ENCODE measurements around the gene GPR146.

The GPR146 gene

DNA sequence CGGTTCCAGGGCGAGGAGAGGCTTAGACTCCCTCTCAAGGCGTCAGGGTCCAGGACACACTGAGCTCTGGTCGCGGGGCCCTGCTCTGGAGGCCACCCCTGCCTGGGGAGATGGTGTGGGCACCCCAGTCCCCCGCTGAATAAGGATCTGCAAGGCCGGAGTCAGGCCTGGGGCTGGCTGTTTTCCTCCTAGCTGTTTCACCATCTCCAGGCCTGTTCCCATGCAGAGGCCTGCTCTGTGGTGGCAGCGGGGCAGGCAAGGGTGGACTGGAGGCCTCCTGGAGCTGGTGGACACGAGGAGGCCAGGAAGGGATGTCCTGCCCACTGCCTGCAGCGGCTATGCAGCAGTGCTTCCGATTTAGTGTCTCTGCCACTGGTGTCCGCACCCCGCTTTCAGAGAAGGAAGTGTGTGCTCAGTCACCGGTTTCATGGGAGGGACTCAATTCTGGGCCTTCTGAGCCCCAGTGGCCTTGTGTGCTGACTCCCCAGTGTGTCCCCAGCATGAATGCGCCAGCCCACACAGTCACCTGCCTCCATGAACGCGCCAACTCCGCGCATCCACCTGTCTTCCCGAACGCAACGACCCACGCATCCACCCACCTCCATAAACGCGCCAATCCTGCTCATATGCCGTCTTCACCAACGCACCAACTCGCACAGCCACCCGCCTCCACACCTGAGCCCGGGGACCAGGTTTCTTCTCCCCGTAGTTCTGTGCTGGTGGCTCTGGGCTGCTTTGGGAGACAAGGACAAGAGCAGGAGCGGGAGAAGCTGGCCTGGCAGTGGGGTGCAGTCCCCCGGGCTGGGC is 14.5 kb upstream of the GPR146 start:
- TF ChIP-seq POLR2AphosphoS5 (IDR thresholded peaks at IDR 0.05; ENCODE audit: low read depth, low read length) = no peak
- TF ChIP-seq FOXP2 (optimal IDR thresholded peaks at IDR 0.05; ENCODE audit: borderline replicate concordance, extremely low read depth, extremely low read length, insufficient read depth) = no peak
- no peak for TF ChIP-seq SIN3A (IDR thresholded peaks at IDR 0.05; ENCODE audit: borderline replicate concordance, insufficient read depth, low read length)
- no peak for TF ChIP-seq TAF1 (IDR thresholded peaks at IDR 0.05; ENCODE audit: borderline replicate concordance, insufficient read depth, low read length)
- no peak for TF ChIP-seq REST (IDR thresholded peaks at IDR 0.05; ENCODE audit: insufficient read depth in 1 of 2, low read depth in 2 of 2, low read length in 2 of 2)

DNA sequence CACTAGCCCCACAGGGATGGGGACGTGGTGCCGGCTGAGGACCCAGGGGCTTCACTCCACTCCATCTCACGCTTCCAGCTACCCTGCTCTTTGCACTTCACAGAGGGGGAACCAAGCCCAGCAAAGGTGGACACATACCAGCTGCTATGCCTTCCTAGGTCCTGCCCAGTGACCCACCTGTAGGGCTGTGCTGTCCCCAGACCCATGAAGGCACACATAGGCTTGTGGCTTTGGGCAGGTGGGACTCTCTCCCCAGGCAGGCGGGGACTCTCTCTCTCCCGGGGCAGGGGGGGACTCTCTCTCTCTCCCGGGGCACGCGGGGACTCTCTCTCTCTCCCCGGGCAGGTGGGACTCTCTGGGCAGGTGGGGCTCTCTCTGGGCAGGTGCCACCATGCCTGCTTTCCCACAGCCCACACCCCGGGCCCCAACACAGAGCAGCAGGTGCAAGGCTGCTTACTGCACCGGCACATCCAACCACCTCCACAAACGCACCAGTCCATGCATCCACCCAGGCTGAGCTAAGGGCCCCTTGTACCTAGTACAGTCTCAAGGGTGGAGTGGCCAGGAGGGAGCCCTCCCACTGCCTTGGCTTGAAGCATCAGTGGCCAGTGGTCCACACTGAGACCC is 13.8 kb upstream of the GPR146 start:
- no peak for TF ChIP-seq REST (IDR thresholded peaks at IDR 0.05; ENCODE audit: insufficient read depth in 1 of 2, low read depth in 2 of 2, low read length in 2 of 2)
- no peak for TF ChIP-seq TAF1 (IDR thresholded peaks at IDR 0.05; ENCODE audit: borderline replicate concordance, insufficient read depth, low read length)
- TF ChIP-seq FOXP2 (optimal IDR thresholded peaks at IDR 0.05; ENCODE audit: borderline replicate concordance, extremely low read depth, extremely low read length, insufficient read depth) = no peak
- no peak for TF ChIP-seq POLR2AphosphoS5 (IDR thresholded peaks at IDR 0.05; ENCODE audit: low read depth, low read length)
- no peak for TF ChIP-seq SIN3A (IDR thresholded peaks at IDR 0.05; ENCODE audit: borderline replicate concordance, insufficient read depth, low read length)

DNA sequence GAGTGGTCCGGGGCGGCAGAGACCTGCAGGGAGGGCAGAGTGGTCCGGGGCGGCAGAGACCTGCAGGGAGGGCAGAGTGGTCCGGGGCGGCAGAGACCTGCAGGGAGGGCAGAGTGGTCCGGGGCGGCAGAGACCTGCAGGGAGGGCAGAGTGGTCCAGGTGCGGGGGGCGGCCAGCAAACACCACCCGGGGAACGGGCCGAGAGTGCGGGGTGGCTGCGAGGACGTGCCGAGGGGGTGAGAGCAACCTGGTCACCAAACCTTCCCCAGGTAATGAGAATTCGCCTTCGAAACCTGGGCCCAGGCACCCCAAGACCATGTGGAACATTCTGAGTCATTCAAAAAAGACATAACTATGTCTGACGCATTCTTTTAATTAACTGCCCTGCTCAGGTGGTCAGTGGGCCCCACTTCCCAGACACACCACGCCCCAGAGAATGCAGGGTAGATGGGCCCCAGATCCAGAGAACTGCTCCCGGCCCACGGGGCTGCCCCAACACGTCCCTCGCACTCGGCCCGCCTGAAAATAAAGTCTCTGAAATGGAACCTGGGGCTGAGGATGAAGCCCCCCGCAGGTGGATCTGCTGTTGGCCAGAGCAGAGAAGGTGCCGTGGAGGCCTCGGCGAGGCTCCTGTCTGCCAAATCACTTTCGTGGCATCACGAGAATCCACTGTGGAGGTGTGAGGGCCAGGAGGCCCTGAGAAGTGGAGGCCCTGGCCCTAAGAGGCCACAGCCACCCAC is 12.5 kb upstream of the GPR146 start:
- TF ChIP-seq FOXP2 (optimal IDR thresholded peaks at IDR 0.05; ENCODE audit: borderline replicate concordance, extremely low read depth, extremely low read length, insufficient read depth) (no peak), TAF1 (IDR thresholded peaks at IDR 0.05; ENCODE audit: borderline replicate concordance, insufficient read depth, low read length) (no peak), POLR2AphosphoS5 (IDR thresholded peaks at IDR 0.05; ENCODE audit: low read depth, low read length) (no peak), SIN3A (IDR thresholded peaks at IDR 0.05; ENCODE audit: borderline replicate concordance, insufficient read depth, low read length) (no peak), REST (IDR thresholded peaks at IDR 0.05; ENCODE audit: insufficient read depth in 1 of 2, low read depth in 2 of 2, low read length in 2 of 2) (no peak)

DNA sequence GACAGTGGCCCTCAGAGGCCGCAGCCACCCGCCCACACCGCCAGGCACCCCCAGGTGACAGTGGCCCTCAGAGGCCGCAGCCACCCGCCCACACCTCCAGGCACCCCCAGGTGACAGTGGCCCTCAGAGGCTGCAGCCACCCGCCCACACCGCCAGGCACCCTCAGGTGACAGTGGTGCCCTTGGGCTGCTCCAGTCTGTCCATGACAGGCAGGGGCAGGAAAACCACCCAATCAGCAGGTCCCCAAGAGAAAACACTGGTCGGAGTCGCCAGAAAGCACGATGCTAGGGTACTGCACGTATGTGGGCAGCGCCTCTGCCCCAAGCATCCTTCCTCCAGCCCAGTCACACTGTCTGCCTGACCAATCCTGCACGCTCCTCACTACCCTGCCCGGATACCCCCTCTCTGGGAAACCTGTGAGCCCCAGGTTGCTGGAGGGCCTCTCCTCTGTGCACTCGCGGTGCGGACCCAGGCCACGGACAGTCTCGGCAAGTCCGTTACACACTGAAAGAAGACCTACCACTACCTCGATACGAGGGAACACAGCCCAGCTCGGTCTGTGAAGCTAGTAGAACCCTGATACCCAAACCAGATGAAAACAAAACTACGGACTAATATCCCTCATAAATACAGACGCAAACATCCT is 11.7 kb upstream of the GPR146 start:
- TF ChIP-seq TAF1 (IDR thresholded peaks at IDR 0.05; ENCODE audit: borderline replicate concordance, insufficient read depth, low read length) = no peak
- no peak for TF ChIP-seq REST (IDR thresholded peaks at IDR 0.05; ENCODE audit: insufficient read depth in 1 of 2, low read depth in 2 of 2, low read length in 2 of 2)
- no peak for TF ChIP-seq POLR2AphosphoS5 (IDR thresholded peaks at IDR 0.05; ENCODE audit: low read depth, low read length)
- TF ChIP-seq SIN3A (IDR thresholded peaks at IDR 0.05; ENCODE audit: borderline replicate concordance, insufficient read depth, low read length) = no peak
- TF ChIP-seq FOXP2 (optimal IDR thresholded peaks at IDR 0.05; ENCODE audit: borderline replicate concordance, extremely low read depth, extremely low read length, insufficient read depth) = no peak

All from PFSK-1 (cell line).